Ectodermal cell (in vitro differentiated cells): ENCODE data around the gene BBX.

Experiments used
- H3K27ac ChIP-seq: 2 replicates; pipeline ENCODE4 v1.7.0; 2013; ENCODE audit warnings: mild to moderate bottlenecking, low read depth, low read length; ENCODE audit not compliant: insufficient read depth, poor library complexity, severe bottlenecking
- H3K27me3 ChIP-seq: 2 replicates; pipeline ENCODE4 v1.7.0; 2013; ENCODE audit warnings: mild to moderate bottlenecking, low read length; ENCODE audit not compliant: insufficient read depth, control insufficient read depth, poor library complexity, severe bottlenecking
- H3K36me3 ChIP-seq: one replicate; pipeline ENCODE4 v1.7.0; 2013; ENCODE audit warnings: low read length; ENCODE audit not compliant: control insufficient read depth, insufficient read depth
- H3K4me1 ChIP-seq: one replicate; pipeline ENCODE4 v1.7.0; 2013; ENCODE audit warnings: low read length; ENCODE audit not compliant: control insufficient read depth, insufficient read depth
- H3K4me3 ChIP-seq: 2 replicates; pipeline ENCODE4 v1.7.0; 2013; ENCODE audit warnings: low read depth, low read length, control low read depth; ENCODE audit not compliant: insufficient read depth
- H3K9me3 ChIP-seq: 2 replicates; pipeline ENCODE4 v1.7.0; 2013; ENCODE audit warnings: mild to moderate bottlenecking, low read length, moderate library complexity; ENCODE audit not compliant: control insufficient read depth
- WGBS, 2 experiments: methylation state at CpG; one replicate each; pipeline ENCODE4 v1.1.7; 2013; ENCODE audit warnings: missing lambda C conversion rate in 2 of 2; 5-methylcytosine and 5-hydroxymethylcytosine counted together

The BBX gene

GRCh38 chr3:107590786-107591185 is 68.0 kb downstream of the BBX start:
- 81 to 100% methylated on average over 1 of the region's 1 CpG for WGBS, 2 experiments
- Histone ChIP-seq H3K9me3 (no peaks in the 10 kb centered on the region), H3K27ac (no peak overlapping the region)

GRCh38 chr3:107592073-107592472 is 69.3 kb downstream of the BBX start:
- WGBS, 2 experiments: 96 to 98% methylated on average over 4 to 5 of the region's 5 CpGs
- Histone ChIP-seq H3K27ac (no peak overlapping the region), H3K4me3 (no peak overlapping the region), H3K4me1 (peaks cover 21% of the 10 kb centered on the region), H3K27me3 (no peaks in the 10 kb centered on the region), H3K36me3 (no peaks in the 10 kb centered on the region), H3K9me3 (no peaks in the 10 kb centered on the region)

More at GRCh38 chr3:107590786-107591185, 68.0 kb downstream of the BBX start:
- H3K4me3 ChIP-seq: no peak overlapping the region
- H3K27me3 ChIP-seq: no peaks in the 10 kb centered on the region
- peaks cover 14% of the 10 kb centered on the region for H3K4me1 ChIP-seq
- H3K36me3 ChIP-seq: no peaks in the 10 kb centered on the region

- Histone ChIP-seq H3K4me1 (peaks cover 44% of the 10 kb centered on the region), H3K36me3 (no peaks in the 10 kb centered on the region), H3K27ac (no peak overlapping the region), H3K4me3 (no peak overlapping the region), H3K27me3 (no peaks in the 10 kb centered on the region), H3K9me3 (no peaks in the 10 kb centered on the region)
- 92 to 94% methylated on average over 3 of the region's 3 CpGs for WGBS, 2 experiments
Measured at GRCh38 chr3:107594870-107595269, 72.1 kb downstream of the BBX start.

- H3K9me3 ChIP-seq: no peaks in the 10 kb centered on the region
- H3K4me1 ChIP-seq: peaks cover 46% of the 10 kb centered on the region
- no peak overlapping the region for H3K4me3 ChIP-seq
- 90 to 97% methylated on average over 3 of the region's 3 CpGs for WGBS, 2 experiments
- H3K27ac ChIP-seq: no peak overlapping the region
- peaks cover under 1% of the 10 kb centered on the region for H3K36me3 ChIP-seq
- H3K27me3 ChIP-seq: no peaks in the 10 kb centered on the region
Measured at GRCh38 chr3:107596639-107597038, 73.9 kb downstream of the BBX start.

GRCh38 chr3:107598926-107599771 is 76.4 kb downstream of the BBX start:
- Histone ChIP-seq H3K4me3 (no peak overlapping the region), H3K9me3 (no peaks in the 10 kb centered on the region), H3K27me3 (no peaks in the 10 kb centered on the region), H3K4me1 (peaks cover 36% of the 10 kb centered on the region), H3K36me3 (peaks cover 7% of the 10 kb centered on the region), H3K27ac (peak overlapping the region; percentile 66)
- 40 to 44% methylated on average over 12 of the region's 12 CpGs for WGBS, 2 experiments

- WGBS, 2 experiments: 71 to 75% methylated on average over 3 of the region's 3 CpGs
- Histone ChIP-seq H3K27me3 (no peaks in the 10 kb centered on the region), H3K4me1 (peaks cover 32% of the 10 kb centered on the region), H3K4me3 (no peak overlapping the region), H3K9me3 (no peaks in the 10 kb centered on the region), H3K36me3 (peaks cover 7% of the 10 kb centered on the region), H3K27ac (peak overlapping the region; percentile 66)
Measured at GRCh38 chr3:107599772-107600145, 77.0 kb downstream of the BBX start.

GRCh38 chr3:107600780-107601179 is 78.0 kb downstream of the BBX start:
- no peak overlapping the region for H3K4me3 ChIP-seq
- no peaks in the 10 kb centered on the region for H3K9me3 ChIP-seq
- H3K36me3 ChIP-seq: peaks cover 7% of the 10 kb centered on the region
- no peaks in the 10 kb centered on the region for H3K27me3 ChIP-seq
- no peak overlapping the region for H3K27ac ChIP-seq
- H3K4me1 ChIP-seq: peaks cover 32% of the 10 kb centered on the region
- 83% methylated on average over 1 of the region's 1 CpG; no CpG with 5 or more reads in 1 of the 2 experiments for WGBS, 2 experiments

GRCh38 chr3:107604057-107604822 is 81.5 kb downstream of the BBX start:
- peaks cover 8% of the 10 kb centered on the region for H3K4me1 ChIP-seq
- WGBS, 2 experiments: 93 to 95% methylated on average over 6 to 7 of the region's 7 CpGs
- H3K36me3 ChIP-seq: peaks cover 7% of the 10 kb centered on the region
- no peak overlapping the region for H3K4me3 ChIP-seq
- no peak overlapping the region for H3K27ac ChIP-seq
- no peaks in the 10 kb centered on the region for H3K9me3 ChIP-seq
- no peaks in the 10 kb centered on the region for H3K27me3 ChIP-seq

- no peak overlapping the region for H3K27ac ChIP-seq
- H3K9me3 ChIP-seq: no peaks in the 10 kb centered on the region
- 91 to 92% methylated on average over 1 of the region's 1 CpG for WGBS, 2 experiments
- no peaks in the 10 kb centered on the region for H3K4me1 ChIP-seq
- no peaks in the 10 kb centered on the region for H3K36me3 ChIP-seq
- no peak overlapping the region for H3K4me3 ChIP-seq
- H3K27me3 ChIP-seq: no peaks in the 10 kb centered on the region
Measured at GRCh38 chr3:107611775-107612469, 89.2 kb downstream of the BBX start.

GRCh38 chr3:107612664-107613084 is 89.9 kb downstream of the BBX start:
- Histone ChIP-seq H3K9me3 (no peaks in the 10 kb centered on the region), H3K36me3 (no peaks in the 10 kb centered on the region), H3K27me3 (no peaks in the 10 kb centered on the region), H3K4me1 (no peaks in the 10 kb centered on the region), H3K27ac (no peak overlapping the region), H3K4me3 (no peak overlapping the region)
- 91 to 93% methylated on average over 2 of the region's 2 CpGs for whole genome bisulfite sequencing, 2 experiments
